ENCODE results near the gene TMEM254. TPM values are rescaled to one million over a fixed set of nuclear protein-coding genes. Genes with fewer than 3 reads are reported as not detected.
A peak's percentile ranks its signal among the peaks of the same experiment; 100 is the strongest.

TMEM254 gene
- total and polyA plus RNA-seq, 2 experiments from 2014 or later, result 21.1 to 21.5 TPM

- no peaks in the 10 kb centered on the region for H3F3A ChIP-seq (replicated peaks; ENCODE audit: low read depth)
- Mint-ChIP-seq H3K4me1 (peaks cover 24% of the 10 kb centered on the region), H3K36me3 (ENCODE audit: low read depth) (no peaks in the 10 kb centered on the region), H3K27ac (no peak overlapping the region), H3K27me3 (ENCODE audit: insufficient read depth, low read depth, poor library complexity) (peaks cover 20% of the 10 kb centered on the region), H3K9me3 (no peaks in the 10 kb centered on the region), H3K4me3 (peak overlapping the region; percentile 74)
- DNase-seq (ENCODE audit: low spot score) (peak; percentile 24), ATAC-seq (no peak; the same call in 2 of the 3 replicates)
- no peaks in the 10 kb centered on the region for H3K36me3 ChIP-seq (ENCODE audit: insufficient read depth)
- no peaks in the 10 kb centered on the region for H4K20me1 ChIP-seq (replicated peaks; ENCODE audit: insufficient read depth)
- no peak for TF ChIP-seq ETS1 (IDR thresholded peaks at IDR 0.05)
- no peak for TF ChIP-seq EZH2phosphoT487 (IDR thresholded peaks at IDR 0.05; ENCODE audit: unreplicated experiment)
- TF ChIP-seq POLR2AphosphoS5 (IDR thresholded peaks at IDR 0.05; ENCODE audit: low read depth), result no peak
- no peak for TF ChIP-seq STAT1 (IDR thresholded peaks at IDR 0.05; ENCODE audit: unreplicated experiment)
- TF ChIP-seq, protein P1, sequence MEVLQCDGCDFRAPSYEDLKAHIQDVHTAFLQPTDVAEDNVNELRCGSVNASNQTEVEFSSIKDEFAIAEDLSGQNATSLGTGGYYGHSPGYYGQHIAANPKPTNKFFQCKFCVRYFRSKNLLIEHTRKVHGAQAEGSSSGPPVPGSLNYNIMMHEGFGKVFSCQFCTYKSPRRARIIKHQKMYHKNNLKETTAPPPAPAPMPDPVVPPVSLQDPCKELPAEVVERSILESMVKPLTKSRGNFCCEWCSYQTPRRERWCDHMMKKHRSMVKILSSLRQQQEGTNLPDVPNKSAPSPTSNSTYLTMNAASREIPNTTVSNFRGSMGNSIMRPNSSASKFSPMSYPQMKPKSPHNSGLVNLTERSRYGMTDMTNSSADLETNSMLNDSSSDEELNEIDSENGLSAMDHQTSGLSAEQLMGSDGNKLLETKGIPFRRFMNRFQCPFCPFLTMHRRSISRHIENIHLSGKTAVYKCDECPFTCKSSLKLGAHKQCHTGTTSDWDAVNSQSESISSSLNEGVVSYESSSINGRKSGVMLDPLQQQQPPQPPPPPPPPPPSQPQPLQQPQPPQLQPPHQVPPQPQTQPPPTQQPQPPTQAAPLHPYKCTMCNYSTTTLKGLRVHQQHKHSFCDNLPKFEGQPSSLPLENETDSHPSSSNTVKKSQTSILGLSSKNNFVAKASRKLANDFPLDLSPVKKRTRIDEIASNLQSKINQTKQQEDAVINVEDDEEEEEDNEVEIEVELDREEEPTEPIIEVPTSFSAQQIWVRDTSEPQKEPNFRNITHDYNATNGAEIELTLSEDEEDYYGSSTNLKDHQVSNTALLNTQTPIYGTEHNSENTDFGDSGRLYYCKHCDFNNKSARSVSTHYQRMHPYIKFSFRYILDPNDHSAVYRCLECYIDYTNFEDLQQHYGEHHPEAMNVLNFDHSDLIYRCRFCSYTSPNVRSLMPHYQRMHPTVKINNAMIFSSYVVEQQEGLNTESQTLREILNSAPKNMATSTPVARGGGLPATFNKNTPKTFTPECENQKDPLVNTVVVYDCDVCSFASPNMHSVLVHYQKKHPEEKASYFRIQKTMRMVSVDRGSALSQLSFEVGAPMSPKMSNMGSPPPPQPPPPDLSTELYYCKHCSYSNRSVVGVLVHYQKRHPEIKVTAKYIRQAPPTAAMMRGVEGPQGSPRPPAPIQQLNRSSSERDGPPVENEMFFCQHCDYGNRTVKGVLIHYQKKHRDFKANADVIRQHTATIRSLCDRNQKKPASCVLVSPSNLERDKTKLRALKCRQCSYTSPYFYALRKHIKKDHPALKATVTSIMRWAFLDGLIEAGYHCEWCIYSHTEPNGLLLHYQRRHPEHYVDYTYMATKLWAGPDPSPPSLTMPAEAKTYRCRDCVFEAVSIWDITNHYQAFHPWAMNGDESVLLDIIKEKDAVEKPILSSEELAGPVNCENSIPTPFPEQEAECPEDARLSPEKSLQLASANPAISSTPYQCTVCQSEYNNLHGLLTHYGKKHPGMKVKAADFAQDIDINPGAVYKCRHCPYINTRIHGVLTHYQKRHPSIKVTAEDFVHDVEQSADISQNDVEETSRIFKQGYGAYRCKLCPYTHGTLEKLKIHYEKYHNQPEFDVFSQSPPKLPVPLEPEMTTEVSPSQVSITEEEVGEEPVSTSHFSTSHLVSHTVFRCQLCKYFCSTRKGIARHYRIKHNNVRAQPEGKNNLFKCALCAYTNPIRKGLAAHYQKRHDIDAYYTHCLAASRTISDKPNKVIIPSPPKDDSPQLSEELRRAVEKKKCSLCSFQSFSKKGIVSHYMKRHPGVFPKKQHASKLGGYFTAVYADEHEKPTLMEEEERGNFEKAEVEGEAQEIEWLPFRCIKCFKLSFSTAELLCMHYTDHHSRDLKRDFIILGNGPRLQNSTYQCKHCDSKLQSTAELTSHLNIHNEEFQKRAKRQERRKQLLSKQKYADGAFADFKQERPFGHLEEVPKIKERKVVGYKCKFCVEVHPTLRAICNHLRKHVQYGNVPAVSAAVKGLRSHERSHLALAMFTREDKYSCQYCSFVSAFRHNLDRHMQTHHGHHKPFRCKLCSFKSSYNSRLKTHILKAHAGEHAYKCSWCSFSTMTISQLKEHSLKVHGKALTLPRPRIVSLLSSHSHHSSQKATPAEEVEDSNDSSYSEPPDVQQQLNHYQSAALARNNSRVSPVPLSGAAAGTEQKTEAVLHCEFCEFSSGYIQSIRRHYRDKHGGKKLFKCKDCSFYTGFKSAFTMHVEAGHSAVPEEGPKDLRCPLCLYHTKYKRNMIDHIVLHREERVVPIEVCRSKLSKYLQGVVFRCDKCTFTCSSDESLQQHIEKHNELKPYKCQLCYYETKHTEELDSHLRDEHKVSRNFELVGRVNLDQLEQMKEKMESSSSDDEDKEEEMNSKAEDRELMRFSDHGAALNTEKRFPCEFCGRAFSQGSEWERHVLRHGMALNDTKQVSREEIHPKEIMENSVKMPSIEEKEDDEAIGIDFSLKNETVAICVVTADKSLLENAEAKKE (CRISPR knock-in tag; IDR thresholded peaks at IDR 0.05), result no peak
- TF ChIP-seq ZNF114 (CRISPR knock-in tag; IDR thresholded peaks at IDR 0.05), result no peak
- no peak for TF ChIP-seq CTCF (conservative IDR thresholded peaks at IDR 0.05; ENCODE audit: low read depth in 2 of 2)
- no peak for TF ChIP-seq JUNB (IDR thresholded peaks at IDR 0.05; ENCODE audit: unreplicated experiment)
- no peak for TF ChIP-seq NANOG (IDR thresholded peaks at IDR 0.05; ENCODE audit: borderline replicate concordance)
- TF ChIP-seq, protein P2, sequence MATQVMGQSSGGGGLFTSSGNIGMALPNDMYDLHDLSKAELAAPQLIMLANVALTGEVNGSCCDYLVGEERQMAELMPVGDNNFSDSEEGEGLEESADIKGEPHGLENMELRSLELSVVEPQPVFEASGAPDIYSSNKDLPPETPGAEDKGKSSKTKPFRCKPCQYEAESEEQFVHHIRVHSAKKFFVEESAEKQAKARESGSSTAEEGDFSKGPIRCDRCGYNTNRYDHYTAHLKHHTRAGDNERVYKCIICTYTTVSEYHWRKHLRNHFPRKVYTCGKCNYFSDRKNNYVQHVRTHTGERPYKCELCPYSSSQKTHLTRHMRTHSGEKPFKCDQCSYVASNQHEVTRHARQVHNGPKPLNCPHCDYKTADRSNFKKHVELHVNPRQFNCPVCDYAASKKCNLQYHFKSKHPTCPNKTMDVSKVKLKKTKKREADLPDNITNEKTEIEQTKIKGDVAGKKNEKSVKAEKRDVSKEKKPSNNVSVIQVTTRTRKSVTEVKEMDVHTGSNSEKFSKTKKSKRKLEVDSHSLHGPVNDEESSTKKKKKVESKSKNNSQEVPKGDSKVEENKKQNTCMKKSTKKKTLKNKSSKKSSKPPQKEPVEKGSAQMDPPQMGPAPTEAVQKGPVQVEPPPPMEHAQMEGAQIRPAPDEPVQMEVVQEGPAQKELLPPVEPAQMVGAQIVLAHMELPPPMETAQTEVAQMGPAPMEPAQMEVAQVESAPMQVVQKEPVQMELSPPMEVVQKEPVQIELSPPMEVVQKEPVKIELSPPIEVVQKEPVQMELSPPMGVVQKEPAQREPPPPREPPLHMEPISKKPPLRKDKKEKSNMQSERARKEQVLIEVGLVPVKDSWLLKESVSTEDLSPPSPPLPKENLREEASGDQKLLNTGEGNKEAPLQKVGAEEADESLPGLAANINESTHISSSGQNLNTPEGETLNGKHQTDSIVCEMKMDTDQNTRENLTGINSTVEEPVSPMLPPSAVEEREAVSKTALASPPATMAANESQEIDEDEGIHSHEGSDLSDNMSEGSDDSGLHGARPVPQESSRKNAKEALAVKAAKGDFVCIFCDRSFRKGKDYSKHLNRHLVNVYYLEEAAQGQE (IDR thresholded peaks at IDR 0.05; ENCODE audit: unreplicated experiment), result no peak
- TF ChIP-seq EZH2 (IDR thresholded peaks at IDR 0.05; ENCODE audit: low read depth, unreplicated experiment), result no peak
- TF ChIP-seq ZNF331 (CRISPR knock-in tag; IDR thresholded peaks at IDR 0.05; ENCODE audit: low read depth), result no peak
- TF ChIP-seq CREB1 (CRISPR knock-in tag; IDR thresholded peaks at IDR 0.05; ENCODE audit: low read depth), result no peak
- H3K4me2 ChIP-seq, result peak overlapping the region; percentile 70
- peaks cover 4% of the 10 kb centered on the region; the same call in 1 of the 2 replicates for H3K4me1 ChIP-seq (ENCODE audit: insufficient read depth)
- H3K9me2 ChIP-seq (ENCODE audit: insufficient read depth), result no peaks in the 10 kb centered on the region
- peak overlapping the region; percentile 82 for H3K4me3 ChIP-seq
- no peak overlapping the region for H2AFZ ChIP-seq
- no peaks in the 10 kb centered on the region for H3K79me2 ChIP-seq (replicated peaks; ENCODE audit: insufficient read depth)
- H3K27me3 ChIP-seq (ENCODE audit: insufficient read depth), result peaks cover 22% of the 10 kb centered on the region
- H3K27ac ChIP-seq (ENCODE audit: low read depth), result no peak overlapping the region
These were observed 54.7 kb downstream of the TMEM254 start for GRCh38 chr10:80133206-80133605.
